Fibroblast of lung (primary cell): Measurements from ENCODE around the gene CCDC112.

Experiments
- CTCF ChIP-seq, 2 donors: IDR thresholded peaks in 1 of 2; conservative IDR thresholded peaks in 1 of 2; 1 replicate in 1 of 2; 2 replicates in 1 of 2; pipeline ENCODE4 v1.5.1; 2011 to 2012; ENCODE audit warnings: low read length in 2 of 2, control low read depth in 1 of 2, inconsistent platforms in 1 of 2, low read depth in 1 of 2, mild to moderate bottlenecking in 1 of 2
- EZH2 ChIP-seq: IDR thresholded peaks from 2 replicates; pipeline ENCODE4 v1.5.1; 2012; ENCODE audit warnings: low read length, control low read depth, mild to moderate bottlenecking; ENCODE audit errors: missing control alignments

DNA sequence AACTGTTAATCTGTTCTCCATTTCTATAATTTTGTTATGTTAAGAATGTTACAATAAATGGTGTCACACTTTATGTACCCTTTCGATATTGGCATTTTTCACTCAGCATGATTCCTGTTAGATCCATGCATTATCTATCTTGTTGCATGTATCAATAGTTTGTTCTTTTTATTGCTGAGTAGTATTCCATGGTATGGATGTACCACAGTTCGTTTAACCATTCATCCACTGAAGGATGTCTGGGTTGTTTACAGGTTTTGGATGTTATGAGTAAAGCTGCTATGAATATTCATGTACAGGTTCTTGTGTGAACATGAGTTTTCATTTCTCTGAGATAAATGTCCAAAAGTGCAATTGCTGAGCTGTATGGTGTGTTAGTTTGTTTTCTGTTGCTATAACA, 26.3 kb upstream of the CCDC112 start:
- TF ChIP-seq EZH2 (no peak), CTCF (conservative IDR thresholded peaks at IDR 0.05 in 1 of 2, IDR thresholded peaks at IDR 0.05 in 1 of 2; ENCODE audit: low read depth in 1 of 2, low read length in 2 of 2) (no peak)
